ENCODE measurements around the gene TCEAL4. TPM values are rescaled to one million over a fixed set of nuclear protein-coding genes. Genes with fewer than 3 reads are reported as not detected.
A peak's percentile ranks its signal among the peaks of the same experiment; 100 is the strongest.
"Not testable (repeated sequence)": the region's sequence is repeated elsewhere in the genome, so short reads cannot be mapped to it uniquely, and the experiment has no call there.

The TCEAL4 gene
- total and polyA plus RNA-seq, 3 donors from 2014 or later = 62.6 to 149 (median 132) TPM

GRCh38 chrX:103573202-103573601 is 12.1 kb upstream of the TCEAL4 start:
- intact Hi-C loops (cut with DNase I; ENCODE audit: low total_unique reads) = no loop called here
- H3K9me3 ChIP-seq = no peaks in the 10 kb centered on the region
- WGBS, 2 donors = 73 to 88% methylated on average over 1 of the region's 1 CpG

DNA sequence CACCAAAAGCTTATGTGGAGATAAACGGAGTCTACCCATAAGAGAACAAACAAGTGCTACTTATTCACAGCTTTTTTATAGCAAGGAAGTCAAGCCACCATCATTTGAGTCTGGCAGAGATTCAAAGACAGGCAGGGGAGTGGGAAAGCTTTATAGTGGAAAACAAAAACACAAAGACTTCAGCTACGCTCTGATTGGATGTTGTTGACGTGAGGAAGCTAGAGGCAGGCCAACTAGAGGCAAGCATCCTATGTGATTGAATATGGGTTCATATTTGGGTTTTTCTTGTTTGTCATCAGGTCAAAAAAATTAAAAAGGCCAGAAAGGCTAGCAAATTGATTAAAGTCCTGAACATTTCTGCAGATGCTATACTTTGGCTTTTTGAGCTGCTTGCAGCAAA is 719 bp upstream of the TCEAL4 start:
- no peaks in the 10 kb centered on the region for H3K4me1 ChIP-seq
- no peaks in the 10 kb centered on the region for H3K9me3 ChIP-seq
- no peaks in the 10 kb centered on the region for H3K36me3 ChIP-seq (ENCODE audit: low read depth, missing control alignments)
- intact Hi-C loops (cut with DNase I; ENCODE audit: low total_unique reads) = no loop called here
- no peak for DNase-seq
- WGBS, 2 donors = 39 to 51% methylated on average over 2 to 3 of the region's 3 CpGs
- no peaks in the 10 kb centered on the region for H3K27me3 ChIP-seq
- peak overlapping the region; percentile 95 for H3K27ac ChIP-seq
- peak overlapping the region in 1 of 2 donors; percentile 86 for H3K4me3 ChIP-seq
- TF ChIP-seq, protein P1, sequence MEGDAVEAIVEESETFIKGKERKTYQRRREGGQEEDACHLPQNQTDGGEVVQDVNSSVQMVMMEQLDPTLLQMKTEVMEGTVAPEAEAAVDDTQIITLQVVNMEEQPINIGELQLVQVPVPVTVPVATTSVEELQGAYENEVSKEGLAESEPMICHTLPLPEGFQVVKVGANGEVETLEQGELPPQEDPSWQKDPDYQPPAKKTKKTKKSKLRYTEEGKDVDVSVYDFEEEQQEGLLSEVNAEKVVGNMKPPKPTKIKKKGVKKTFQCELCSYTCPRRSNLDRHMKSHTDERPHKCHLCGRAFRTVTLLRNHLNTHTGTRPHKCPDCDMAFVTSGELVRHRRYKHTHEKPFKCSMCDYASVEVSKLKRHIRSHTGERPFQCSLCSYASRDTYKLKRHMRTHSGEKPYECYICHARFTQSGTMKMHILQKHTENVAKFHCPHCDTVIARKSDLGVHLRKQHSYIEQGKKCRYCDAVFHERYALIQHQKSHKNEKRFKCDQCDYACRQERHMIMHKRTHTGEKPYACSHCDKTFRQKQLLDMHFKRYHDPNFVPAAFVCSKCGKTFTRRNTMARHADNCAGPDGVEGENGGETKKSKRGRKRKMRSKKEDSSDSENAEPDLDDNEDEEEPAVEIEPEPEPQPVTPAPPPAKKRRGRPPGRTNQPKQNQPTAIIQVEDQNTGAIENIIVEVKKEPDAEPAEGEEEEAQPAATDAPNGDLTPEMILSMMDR (IDR thresholded peaks at IDR 0.05) = no peak
- TF ChIP-seq POLR2A (IDR thresholded peaks at IDR 0.05) = no peak

More at GRCh38 chrX:103573202-103573601, 12.1 kb upstream of the TCEAL4 start:
- H3K27ac ChIP-seq = no peak overlapping the region
- no peaks in the 10 kb centered on the region for H3K36me3 ChIP-seq (ENCODE audit: low read depth, missing control alignments)
- no peaks in the 10 kb centered on the region for H3K4me1 ChIP-seq
- H3K4me3 ChIP-seq = no peak overlapping the region
- DNase-seq = no peak
- no peaks in the 10 kb centered on the region for H3K27me3 ChIP-seq
- TF ChIP-seq POLR2A (IDR thresholded peaks at IDR 0.05) = no peak
- TF ChIP-seq, protein P1 (IDR thresholded peaks at IDR 0.05) = no peak

DNA sequence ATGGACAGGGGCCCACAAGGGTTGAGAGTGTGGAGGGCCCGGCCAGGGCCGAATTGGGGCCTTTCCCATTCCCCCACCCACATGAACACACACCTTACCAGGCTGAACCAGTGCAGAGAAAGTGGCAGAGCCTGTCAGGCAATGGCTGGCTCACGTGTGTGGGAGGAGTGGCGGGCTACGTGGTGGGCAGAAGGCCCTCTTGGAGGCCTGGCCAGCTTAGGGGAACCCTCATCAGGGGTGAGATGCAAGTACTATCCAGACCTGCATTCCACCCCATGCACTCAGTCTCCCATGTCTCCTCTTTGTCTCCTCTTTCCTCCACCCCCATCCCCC is 965 bp downstream of the TCEAL4 start:
- Histone ChIP-seq H3K4me1 (no peaks in the 10 kb centered on the region), H3K9me3 (no peaks in the 10 kb centered on the region), H3K4me3 (peak overlapping the region; percentile 68 to 86), H3K36me3 (ENCODE audit: low read depth, missing control alignments) (no peaks in the 10 kb centered on the region), H3K27me3 (no peaks in the 10 kb centered on the region), H3K27ac (peak overlapping the region; percentile 95)
- 10% methylated on average over 3 of the region's 5 CpGs; no CpG with 5 or more reads in 1 of the 2 donors for WGBS, 2 donors
- peak; percentile 32 for DNase-seq
- no peak for TF ChIP-seq POLR2A (IDR thresholded peaks at IDR 0.05)
- TF ChIP-seq, protein P1 (IDR thresholded peaks at IDR 0.05) = no peak
- intact Hi-C loops (cut with DNase I; ENCODE audit: low total_unique reads) = no loop called here

- Histone ChIP-seq H3K36me3 (ENCODE audit: low read depth, missing control alignments) (no peaks in the 10 kb centered on the region), H3K4me1 (no peaks in the 10 kb centered on the region), H3K9me3 (no peaks in the 10 kb centered on the region), H3K27me3 (no peaks in the 10 kb centered on the region), H3K27ac (peak overlapping the region; percentile 95), H3K4me3 (peak overlapping the region; percentile 68 to 86)
- no peak for DNase-seq
- 18 to 35% methylated on average over 4 of the region's 4 CpGs for WGBS, 2 donors
- TF ChIP-seq, protein P1 (IDR thresholded peaks at IDR 0.05) = no peak
- TF ChIP-seq POLR2A (IDR thresholded peaks at IDR 0.05) = no peak
- intact Hi-C loops (cut with DNase I; ENCODE audit: low total_unique reads) = no loop called here
These were observed 1.3 kb downstream of the TCEAL4 start for GRCh38 chrX:103586659-103587058.

- H3K27ac ChIP-seq; intact Hi-C loops (cut with DNase I; ENCODE audit: low total_unique reads); DNase-seq; H3K9me3 ChIP-seq; H3K4me3 ChIP-seq; H3K27me3 ChIP-seq; H3K4me1 ChIP-seq; H3K36me3 ChIP-seq (ENCODE audit: low read depth, missing control alignments): not testable (repeated sequence)
- WGBS, 2 donors = 75 to 100% methylated on average over 1 of the region's 1 CpG
These were observed 7.0 kb downstream of the TCEAL4 start for GRCh38 chrX:103592295-103592694.

DNA sequence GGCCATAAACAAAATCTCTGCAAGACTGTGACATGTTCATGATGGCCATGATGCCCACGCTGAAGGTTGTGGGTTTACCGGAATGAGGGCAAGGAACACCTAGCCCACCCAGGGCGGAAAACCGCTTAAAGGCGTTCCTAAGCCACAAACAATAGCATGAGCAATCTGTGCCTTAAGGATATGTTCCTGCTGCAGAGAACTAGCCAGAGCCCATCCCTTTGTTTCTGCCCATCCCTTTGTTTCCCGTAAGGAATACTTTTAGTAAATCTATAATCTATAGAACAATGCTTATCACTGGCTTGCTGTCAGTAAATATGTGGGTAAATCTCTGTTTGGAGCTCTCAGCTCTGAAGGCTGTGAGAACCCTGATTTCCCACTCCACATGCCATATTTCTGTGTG is 9.9 kb downstream of the TCEAL4 start:
- H3K36me3 ChIP-seq (ENCODE audit: low read depth, missing control alignments); H3K9me3 ChIP-seq; H3K27ac ChIP-seq; H3K4me1 ChIP-seq; H3K4me3 ChIP-seq; DNase-seq; H3K27me3 ChIP-seq; intact Hi-C loops (cut with DNase I; ENCODE audit: low total_unique reads): not testable (repeated sequence)
- WGBS, 2 donors = 96 to 100% methylated on average over 4 to 6 of the region's 6 CpGs
